Measurements from ENCODE around the gene CNRIP1.

CNRIP1 gene

GRCh38 chr2:68279691-68280090, 40.1 kb downstream of the CNRIP1 start:
- no peak for ATAC-seq
- TF ChIP-seq TOX (CRISPR knock-in tag; IDR thresholded peaks at IDR 0.05; ENCODE audit: borderline replicate concordance) = no peak
- TF ChIP-seq ESRRG (CRISPR knock-in tag; IDR thresholded peaks at IDR 0.05) = no peak
- TF ChIP-seq PPARA (CRISPR knock-in tag; IDR thresholded peaks at IDR 0.05; ENCODE audit: borderline replicate concordance) = no peak
- no peak for TF ChIP-seq CSDC2 (CRISPR knock-in tag; IDR thresholded peaks at IDR 0.05)
- TF ChIP-seq OSR1 (CRISPR knock-in tag; IDR thresholded peaks at IDR 0.05) = no peak
- no peak for TF ChIP-seq CREB5 (CRISPR knock-in tag; IDR thresholded peaks at IDR 0.05; ENCODE audit: low read depth)
- TF ChIP-seq ZC3H10 (CRISPR knock-in tag; IDR thresholded peaks at IDR 0.05) = no peak
- no peak for TF ChIP-seq POU6F1 (CRISPR knock-in tag; IDR thresholded peaks at IDR 0.05; ENCODE audit: borderline replicate concordance, low read depth)
- no peak for TF ChIP-seq ZFP3 (CRISPR knock-in tag; IDR thresholded peaks at IDR 0.05)
- no peak for TF ChIP-seq ARNTL (CRISPR knock-in tag; IDR thresholded peaks at IDR 0.05; ENCODE audit: borderline replicate concordance, low read depth)
- no peak for TF ChIP-seq GLIS3 (CRISPR knock-in tag; IDR thresholded peaks at IDR 0.05)
- TF ChIP-seq ISL1 (CRISPR knock-in tag; IDR thresholded peaks at IDR 0.05) = no peak
- no peak for TF ChIP-seq BACH2 (CRISPR knock-in tag; IDR thresholded peaks at IDR 0.05; ENCODE audit: borderline replicate concordance)
- TF ChIP-seq ZNF8 (CRISPR knock-in tag; IDR thresholded peaks at IDR 0.05) = no peak
- TF ChIP-seq ZNF70 (CRISPR knock-in tag; IDR thresholded peaks at IDR 0.05) = no peak
- TF ChIP-seq RARB (CRISPR knock-in tag; IDR thresholded peaks at IDR 0.05) = no peak
- TF ChIP-seq CSRNP3 (CRISPR knock-in tag; IDR thresholded peaks at IDR 0.05) = no peak
- TF ChIP-seq ZNF565 (CRISPR knock-in tag; conservative IDR thresholded peaks at IDR 0.05; ENCODE audit: low read depth) = no peak
- TF ChIP-seq PATZ1 (CRISPR knock-in tag; IDR thresholded peaks at IDR 0.05; ENCODE audit: borderline replicate concordance) = no peak
- TF ChIP-seq ZFP30 (CRISPR knock-in tag; IDR thresholded peaks at IDR 0.05) = no peak

GRCh38 chr2:68278169-68278568, 41.6 kb downstream of the CNRIP1 start:
- no peak for ATAC-seq
- no peak for TF ChIP-seq ZNF565 (CRISPR knock-in tag; conservative IDR thresholded peaks at IDR 0.05; ENCODE audit: low read depth)
- TF ChIP-seq TCF4 (CRISPR knock-in tag; IDR thresholded peaks at IDR 0.05; ENCODE audit: borderline replicate concordance) = no peak
- no peak for TF ChIP-seq CREB5 (CRISPR knock-in tag; IDR thresholded peaks at IDR 0.05; ENCODE audit: low read depth)
- TF ChIP-seq OSR1 (CRISPR knock-in tag; IDR thresholded peaks at IDR 0.05) = no peak
- TF ChIP-seq ZNF8 (CRISPR knock-in tag; IDR thresholded peaks at IDR 0.05) = no peak
- TF ChIP-seq ZFP3 (CRISPR knock-in tag; IDR thresholded peaks at IDR 0.05) = no peak
- TF ChIP-seq CSDC2 (CRISPR knock-in tag; IDR thresholded peaks at IDR 0.05) = no peak
- no peak for TF ChIP-seq GLIS3 (CRISPR knock-in tag; IDR thresholded peaks at IDR 0.05)
- TF ChIP-seq POU6F1 (CRISPR knock-in tag; IDR thresholded peaks at IDR 0.05; ENCODE audit: borderline replicate concordance, low read depth) = no peak
- TF ChIP-seq ZFP30 (CRISPR knock-in tag; IDR thresholded peaks at IDR 0.05) = no peak
- TF ChIP-seq PPARA (CRISPR knock-in tag; IDR thresholded peaks at IDR 0.05; ENCODE audit: borderline replicate concordance) = no peak
- no peak for TF ChIP-seq ARNTL (CRISPR knock-in tag; IDR thresholded peaks at IDR 0.05; ENCODE audit: borderline replicate concordance, low read depth)
- no peak for TF ChIP-seq CSRNP3 (CRISPR knock-in tag; IDR thresholded peaks at IDR 0.05)
- TF ChIP-seq ZNF70 (CRISPR knock-in tag; IDR thresholded peaks at IDR 0.05) = no peak
- TF ChIP-seq RARB (CRISPR knock-in tag; IDR thresholded peaks at IDR 0.05) = no peak
- no peak for TF ChIP-seq ESRRG (CRISPR knock-in tag; IDR thresholded peaks at IDR 0.05)
